Body of pancreas (tissue), 4 donors: Measurements from ENCODE around the gene GTPBP6. TPM values are rescaled to one million over a fixed set of nuclear protein-coding genes. Genes with fewer than 3 reads are reported as not detected.
A peak's percentile ranks its signal among the peaks of the same experiment; 100 is the strongest.

Experiments used
- ATAC-seq: fragments of 150-250 bp; one replicate; pipeline ENCODE4 v1.9.1; 2016
- DNase-seq, 4 donors: peaks; one replicate each; pipeline ENCODE4 v3.0.0-alpha.2; 2019
- H3K27ac ChIP-seq, 4 donors: fragments of 200-600 bp; sonication (generic); 1 replicate in 3 of 4; 2 replicates in 1 of 4; pipeline versions ENCODE4 v1.5.1 to v1.6.1; 2016 to 2019; ENCODE audit warnings: mild to moderate bottlenecking in 1 of 4, mixed read lengths in 1 of 4, moderate library complexity in 1 of 4
- H3K27me3 ChIP-seq, 2 donors: fragments of 200-600 bp; sonication (generic); one replicate each; pipeline ENCODE4 v1.6.0; 2016; ENCODE audit warnings: mild to moderate bottlenecking in 1 of 2
- H3K36me3 ChIP-seq, 2 donors: fragments of 200-600 bp; sonication (generic); replicated peaks in 1 of 2; 2 replicates each; pipeline ENCODE4 v1.5.1; 2016; ENCODE audit warnings: low read depth in 2 of 2; ENCODE audit not compliant: insufficient read depth in 1 of 2
- H3K4me1 ChIP-seq: fragments of 200-600 bp; sonication (generic); one replicate; pipeline ENCODE4 v1.6.0; 2016
- H3K4me3 ChIP-seq, 2 donors: fragments of 200-600 bp; sonication (generic); 1 replicate in 1 of 2; 2 replicates in 1 of 2; pipeline ENCODE4 v1.5.1; 2016 to 2019
- H3K9me3 ChIP-seq, 3 donors: fragments of 200-600 bp; sonication (generic); 1 replicate in 2 of 3; 2 replicates in 1 of 3; pipeline ENCODE4 v1.5.1; 2016
- CTCF ChIP-seq, 7 experiments: fragments of 450-650 bp in 4 of 7; fragments of 200-600 bp in 3 of 7; sonication (generic) in 3 of 7; IDR thresholded peaks; one replicate each; pipeline ENCODE4 v1.5.1; 2016 to 2019; ENCODE audit warnings: antibody characterized with exemption in 7 of 7
- POLR2A ChIP-seq, 3 donors: fragments of 450-650 bp; IDR thresholded peaks; one replicate each; pipeline ENCODE4 v1.6.1; 2016; ENCODE audit warnings: antibody characterized with exemption in 3 of 3, mild to moderate bottlenecking in 2 of 3
- WGBS, 2 donors: methylation state at CpG; one replicate each; pipeline ENCODE4 v1.1.5; 2017; 5-methylcytosine and 5-hydroxymethylcytosine counted together
- intact Hi-C: fragments of 100-400 bp; cut with DNase I; formaldehyde crosslinking; loops from one replicate; pipeline ENCODE4 v1.15.1; 2023
- total RNA-seq, 2 donors: library from RNA; depleted of rRNA; stranded (reverse); fragments of >200 nt; gene quantifications; one replicate each; pipeline ENCODE4 v1.1.0, GENCODE V29; 2016

Gene GTPBP6
- total RNA-seq, 2 donors from 2014 or later = 25.7 to 32.4 TPM

DNA sequence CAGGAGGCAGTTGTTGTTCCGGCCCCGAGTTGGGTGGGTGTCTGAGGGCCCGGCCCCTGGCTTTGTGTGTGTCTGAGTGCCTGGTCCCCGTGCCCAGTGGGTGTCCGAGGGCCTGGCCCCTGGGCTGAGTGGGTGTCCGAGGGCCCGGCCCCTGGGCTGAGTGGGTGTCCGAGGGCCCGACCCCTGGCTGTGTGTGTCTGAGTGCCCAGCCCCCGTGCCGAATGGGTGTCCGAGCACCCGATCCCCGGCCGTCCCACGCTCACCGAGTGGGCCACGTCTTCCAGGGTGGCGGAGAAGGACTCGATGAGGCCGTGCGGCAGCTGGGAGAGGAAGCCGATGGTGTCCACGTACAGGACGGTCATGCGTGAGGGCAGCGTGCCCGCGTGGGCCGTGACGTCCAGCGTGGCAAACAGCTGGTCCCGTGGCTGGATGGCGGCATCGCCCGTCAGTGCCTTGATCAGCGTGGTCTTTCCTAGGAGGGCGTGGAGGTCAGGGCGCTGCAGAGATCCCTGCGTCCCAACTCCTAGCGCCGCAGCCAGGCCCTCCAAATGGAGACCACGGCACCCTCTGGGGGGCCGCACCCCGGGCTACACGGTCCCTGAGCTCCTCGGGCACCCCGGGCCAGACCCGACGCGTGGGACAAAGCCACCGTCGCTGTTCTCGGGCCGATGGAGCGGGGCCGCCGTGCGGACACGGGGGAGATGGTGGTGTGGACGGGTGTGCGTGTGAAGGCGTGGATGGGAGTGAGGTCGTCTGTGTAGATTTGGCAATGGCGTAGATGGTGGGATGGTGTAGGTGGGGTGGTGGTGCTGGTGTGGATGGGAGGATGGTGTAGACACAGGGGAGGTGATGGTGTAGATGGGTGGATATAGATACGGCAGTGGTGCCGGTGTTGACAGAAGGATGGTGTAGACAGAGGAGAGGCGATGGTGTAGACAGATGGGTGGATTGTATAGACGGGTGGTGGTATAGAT lies 7.2 kb downstream of the GTPBP6 start:
- TF ChIP-seq CTCF (IDR thresholded peaks at IDR 0.05) (no peak), POLR2A (IDR thresholded peaks at IDR 0.05) (no peak)
- no peaks in the 10 kb centered on the region for H3K9me3 ChIP-seq
- 95 to 97% methylated on average over 35 to 50 of the region's 69 CpGs for WGBS, 2 donors
- ATAC-seq (no peak), DNase-seq (peak in 2 of 4 donors; percentile 6 to 13)
- no peak overlapping the region for H3K27ac ChIP-seq
- H3K4me1 ChIP-seq = no peaks in the 10 kb centered on the region
- H3K36me3 ChIP-seq = peaks cover 9 to 44% of the 10 kb centered on the region in 2 donors
- intact Hi-C loops = no loop called here
- no peak overlapping the region for H3K4me3 ChIP-seq
- H3K27me3 ChIP-seq = no peaks in the 10 kb centered on the region

GRCh38 chrX:310621-311155 lies 7.9 kb downstream of the GTPBP6 start:
- DNase-seq (peak in 1 of 4 donors; percentile 6), ATAC-seq (no peak)
- Histone ChIP-seq H3K4me3 (no peak overlapping the region), H3K27me3 (no peaks in the 10 kb centered on the region), H3K4me1 (no peaks in the 10 kb centered on the region), H3K27ac (no peak overlapping the region), H3K9me3 (no peaks in the 10 kb centered on the region), H3K36me3 (peaks cover 12 to 47% of the 10 kb centered on the region in 2 donors)
- intact Hi-C loops = no loop called here
- whole genome bisulfite sequencing, 2 donors = 92 to 94% methylated on average over 25 of the region's 25 CpGs
- no peak for TF ChIP-seq CTCF (IDR thresholded peaks at IDR 0.05)
- TF ChIP-seq POLR2A (IDR thresholded peaks at IDR 0.05) = no peak

- peak in 1 of 4 donors; percentile 3 for DNase-seq
These were observed 9.6 kb downstream of the GTPBP6 start for GRCh38 chrX:308821-309520.

More at GRCh38 chrX:308821-309520, 9.6 kb downstream of the GTPBP6 start:
- H3K36me3 ChIP-seq = peaks cover 16 to 41% of the 10 kb centered on the region in 2 donors
- intact Hi-C loops = no loop called here
- no peak overlapping the region for H3K27ac ChIP-seq
- no peaks in the 10 kb centered on the region for H3K9me3 ChIP-seq
- no peaks in the 10 kb centered on the region for H3K27me3 ChIP-seq
- 92 to 97% methylated on average over 30 of the region's 30 CpGs for WGBS, 2 donors
- no peaks in the 10 kb centered on the region for H3K4me1 ChIP-seq
- TF ChIP-seq POLR2A (IDR thresholded peaks at IDR 0.05) (no peak), CTCF (IDR thresholded peaks at IDR 0.05) (no peak)
- no peak for ATAC-seq
- H3K4me3 ChIP-seq = no peak overlapping the region
